Panc1 (cell line): ENCODE data around the gene ZNF195.
"Not testable (repeated sequence)": the region's sequence is repeated elsewhere in the genome, so short reads cannot be mapped to it uniquely, and the experiment has no call there.

ENCODE experiments used
- CTCF ChIP-seq: fragments of 450-650 bp; IDR thresholded peaks from 2 replicates; pipeline ENCODE4 v1.5.1; 2017; ENCODE audit warnings: mild to moderate bottlenecking
- POLR2AphosphoS5 ChIP-seq: IDR thresholded peaks from 2 replicates; pipeline ENCODE4 v1.6.1; 2012; ENCODE audit warnings: mild to moderate bottlenecking, low read depth, low read length, moderate library complexity
- REST ChIP-seq, 2 experiments: IDR thresholded peaks; 2 replicates each; pipeline ENCODE4 v1.6.1; 2011 to 2012; ENCODE audit warnings: low read depth in 2 of 2, control low read depth in 1 of 2, low read length in 1 of 2, mild to moderate bottlenecking in 1 of 2, moderate library complexity in 1 of 2; ENCODE audit not compliant: insufficient read depth in 1 of 2
- SIN3A ChIP-seq: IDR thresholded peaks from 2 replicates; pipeline ENCODE4 v1.6.1; 2012; ENCODE audit warnings: low read depth, mild to moderate bottlenecking, low read length, moderate library complexity, borderline replicate concordance; ENCODE audit not compliant: insufficient read depth
- TCF7L2 ChIP-seq: IDR thresholded peaks from 2 replicates; pipeline ENCODE4 v1.6.1; 2011; ENCODE audit warnings: mild to moderate bottlenecking, low read depth, low read length, inconsistent platforms

GRCh38 chr11:3393450-3393849 lies 14.5 kb upstream of the ZNF195 start:
- TF ChIP-seq POLR2AphosphoS5; CTCF; REST (IDR thresholded peaks at IDR 0.05; ENCODE audit: insufficient read depth in 1 of 2, low read depth in 2 of 2, low read length in 1 of 2); TCF7L2; SIN3A: not testable (repeated sequence)
